AG09309 (cell line): Measurements from ENCODE around the gene ITPK1.

ENCODE experiments used
- DNase-seq: peaks from one replicate; pipeline ENCODE4 v3.0.0-alpha.2; 2010; ENCODE audit warnings: low read depth
- H3K4me3 ChIP-seq: 2 replicates; pipeline ENCODE4 v1.5.1; 2011; ENCODE audit warnings: mild to moderate bottlenecking, low read depth, low read length, moderate library complexity; ENCODE audit not compliant: control insufficient read depth
- TF ChIP-seq, protein P1 (sequence below): IDR thresholded peaks from 2 replicates; pipeline ENCODE4 v1.5.1; 2011; ENCODE audit warnings: mild to moderate bottlenecking, low read depth, low read length, inconsistent platforms; ENCODE audit not compliant: insufficient read depth, control insufficient read depth; ENCODE audit errors: missing control alignments

Gene ITPK1

DNA sequence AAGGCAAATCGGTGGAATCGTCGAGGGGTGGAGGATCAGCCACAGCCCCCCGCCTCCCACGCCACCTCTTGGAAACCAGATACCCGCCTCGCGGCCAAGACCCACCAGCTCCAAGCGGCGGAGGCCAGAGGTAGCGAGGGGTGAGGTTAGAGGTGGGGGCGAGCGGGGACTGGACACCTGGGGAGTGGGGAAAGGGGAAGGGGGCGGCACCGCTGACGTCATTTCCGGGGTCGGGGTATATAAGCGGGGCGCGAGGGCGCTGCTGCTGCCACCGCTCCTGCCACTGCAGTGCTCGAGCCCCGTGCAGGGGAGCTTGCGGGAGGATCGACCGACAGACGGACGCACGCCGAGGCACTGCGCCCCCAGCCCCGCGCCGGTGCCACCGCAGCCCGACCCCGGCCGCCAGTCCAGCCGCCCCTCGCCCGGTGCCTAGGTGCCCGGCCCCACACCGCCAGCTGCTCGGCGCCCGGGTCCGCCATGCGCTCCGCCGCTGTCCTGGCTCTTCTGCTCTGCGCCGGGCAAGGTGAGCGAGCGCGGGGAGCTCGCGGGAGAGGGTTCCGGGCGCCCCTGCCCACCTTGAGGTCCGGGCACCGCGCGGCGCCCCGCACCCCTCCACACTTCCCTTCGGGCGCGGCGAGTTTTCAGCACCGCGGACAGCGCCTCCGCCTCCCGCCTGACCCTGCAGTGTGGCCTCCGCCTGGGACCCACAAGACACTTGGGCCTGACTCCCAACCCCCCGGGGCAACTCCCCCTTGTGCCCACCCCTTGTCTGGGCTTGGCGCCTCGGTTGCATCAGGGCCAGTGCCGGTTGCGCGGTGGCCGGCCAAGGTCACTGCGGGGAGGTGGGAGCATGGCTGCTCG lies 192.6 kb downstream of the ITPK1 start, which contains the start of gene CHGA:
Gene CHGA, plus strand, starts transcription at position 268 of the 861 bp plus-strand sequence. Its CDS starts 210 bp downstream, at position 478.
- DNase-seq = no peak
- H3K4me3 ChIP-seq = no peak within 1 kb of the TSS

DNA sequence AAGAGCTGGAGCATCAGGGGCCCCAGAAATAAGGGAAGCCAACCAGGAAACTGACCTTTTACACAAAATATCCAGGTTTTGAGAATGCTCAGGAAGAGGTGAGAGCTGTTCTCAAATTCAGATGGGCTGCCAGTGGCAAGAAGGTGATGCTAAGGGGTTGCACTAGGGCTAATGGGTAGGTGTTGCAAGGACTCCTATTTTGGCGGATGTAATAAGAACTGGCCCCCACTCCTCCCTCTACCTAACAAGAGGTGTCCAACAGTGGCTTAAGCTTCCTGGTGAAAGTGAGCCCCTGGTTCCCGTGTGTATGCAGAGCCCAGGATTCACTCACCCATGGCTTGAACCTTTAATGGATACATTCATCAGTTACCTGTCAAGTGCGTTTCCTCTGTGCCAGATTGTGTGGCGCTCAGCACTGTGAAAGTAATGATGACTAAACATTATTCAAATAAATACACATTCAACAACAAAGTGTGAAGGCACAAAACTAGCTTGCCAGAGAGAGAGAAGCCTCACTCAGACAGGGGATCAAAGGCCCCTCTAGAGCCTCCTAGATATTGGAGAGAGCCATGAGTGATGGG lies 193.5 kb downstream of the ITPK1 start:
- TF ChIP-seq, protein P1, sequence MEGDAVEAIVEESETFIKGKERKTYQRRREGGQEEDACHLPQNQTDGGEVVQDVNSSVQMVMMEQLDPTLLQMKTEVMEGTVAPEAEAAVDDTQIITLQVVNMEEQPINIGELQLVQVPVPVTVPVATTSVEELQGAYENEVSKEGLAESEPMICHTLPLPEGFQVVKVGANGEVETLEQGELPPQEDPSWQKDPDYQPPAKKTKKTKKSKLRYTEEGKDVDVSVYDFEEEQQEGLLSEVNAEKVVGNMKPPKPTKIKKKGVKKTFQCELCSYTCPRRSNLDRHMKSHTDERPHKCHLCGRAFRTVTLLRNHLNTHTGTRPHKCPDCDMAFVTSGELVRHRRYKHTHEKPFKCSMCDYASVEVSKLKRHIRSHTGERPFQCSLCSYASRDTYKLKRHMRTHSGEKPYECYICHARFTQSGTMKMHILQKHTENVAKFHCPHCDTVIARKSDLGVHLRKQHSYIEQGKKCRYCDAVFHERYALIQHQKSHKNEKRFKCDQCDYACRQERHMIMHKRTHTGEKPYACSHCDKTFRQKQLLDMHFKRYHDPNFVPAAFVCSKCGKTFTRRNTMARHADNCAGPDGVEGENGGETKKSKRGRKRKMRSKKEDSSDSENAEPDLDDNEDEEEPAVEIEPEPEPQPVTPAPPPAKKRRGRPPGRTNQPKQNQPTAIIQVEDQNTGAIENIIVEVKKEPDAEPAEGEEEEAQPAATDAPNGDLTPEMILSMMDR = no peak
- H3K4me3 ChIP-seq = no peak overlapping the region
- DNase-seq = no peak

More for the DNA sequence above, 192.6 kb downstream of the ITPK1 start, which contains the start of gene CHGA:
- TF ChIP-seq, protein P1 = no peak

DNA sequence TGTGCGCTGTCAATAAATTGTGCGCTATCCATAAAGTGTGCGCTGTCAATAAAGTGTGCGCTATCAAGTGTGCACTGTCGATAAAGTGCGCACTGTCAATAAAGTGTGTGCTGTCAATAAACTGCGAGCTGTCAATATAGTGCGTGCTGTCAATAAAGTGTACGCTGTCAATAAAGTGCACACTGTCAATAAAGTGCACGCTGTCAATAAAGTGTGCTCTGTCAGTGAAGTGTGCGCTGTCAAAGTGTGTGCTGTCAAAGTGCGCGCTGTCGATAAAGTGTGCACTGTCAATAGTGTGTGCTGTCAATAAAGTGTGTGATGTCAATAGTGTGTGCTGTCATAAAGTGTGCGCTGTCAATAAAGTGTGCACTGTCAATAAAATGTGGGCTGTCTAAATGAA lies 195.7 kb downstream of the ITPK1 start:
- TF ChIP-seq, protein P1 = no peak
- H3K4me3 ChIP-seq = no peak overlapping the region
- DNase-seq = no peak

DNA sequence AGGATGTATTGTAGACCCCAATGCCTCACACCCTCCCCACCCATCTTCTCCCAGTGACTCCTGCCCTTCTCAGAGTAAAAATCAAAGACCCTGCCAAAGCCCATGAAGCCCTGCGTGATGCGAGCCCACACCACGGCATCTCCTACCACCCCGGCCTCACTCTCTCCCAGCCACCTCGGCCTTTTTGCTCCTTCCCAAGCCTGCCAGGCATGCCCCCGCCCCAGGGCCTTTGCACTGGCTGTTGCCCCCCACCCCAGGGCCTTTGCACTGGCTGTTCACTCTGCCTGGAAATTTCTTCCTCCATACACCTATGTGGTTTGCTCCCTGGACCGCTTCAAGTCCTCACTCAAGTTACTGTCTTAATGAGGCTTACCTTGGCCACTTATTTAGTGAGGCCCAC lies 197.8 kb downstream of the ITPK1 start:
- no peak overlapping the region for H3K4me3 ChIP-seq
- no peak for DNase-seq
- TF ChIP-seq, protein P1 = no peak

DNA sequence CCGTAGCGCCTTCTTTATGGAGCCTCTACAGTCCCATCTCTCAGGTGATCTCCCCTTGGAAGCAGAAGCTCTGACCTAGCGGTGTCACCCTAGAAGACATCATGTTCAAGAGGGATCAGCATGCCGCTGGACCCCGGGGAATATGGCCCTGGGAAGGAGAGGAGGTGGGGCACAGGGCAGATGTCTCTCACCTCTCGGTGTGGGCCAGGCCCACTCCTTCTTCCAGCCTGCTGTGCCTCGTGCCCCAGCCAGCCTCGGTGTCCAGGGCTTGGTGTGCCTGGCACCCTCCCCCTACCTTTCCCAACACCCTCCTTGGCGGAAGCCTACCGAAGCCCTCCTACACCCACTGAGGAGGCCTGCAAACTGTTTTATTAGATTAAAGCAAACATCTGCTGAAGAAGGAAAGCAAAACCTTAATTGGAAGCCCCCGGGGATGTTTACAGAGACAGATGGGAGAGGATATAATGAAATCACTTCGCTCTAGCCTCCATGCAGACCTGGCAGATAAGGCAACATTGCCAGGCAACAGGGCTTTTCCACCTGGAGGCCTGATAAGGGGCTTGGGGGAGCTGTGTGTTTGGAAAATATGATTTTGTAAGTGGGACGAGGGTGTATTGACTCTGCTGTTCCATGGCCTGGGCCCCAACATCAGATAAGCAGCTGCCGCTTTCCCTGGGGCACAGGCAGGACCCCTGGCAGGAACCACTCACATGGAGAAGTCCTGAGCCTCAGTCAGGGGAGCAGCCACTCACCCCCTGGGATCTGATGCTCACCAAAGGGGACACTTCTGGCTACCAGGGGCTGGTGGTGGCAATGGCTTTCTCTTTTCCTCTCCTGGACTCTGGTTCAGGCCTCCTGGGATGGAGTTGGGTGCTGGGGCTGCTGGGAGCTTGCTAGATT lies 198.4 kb downstream of the ITPK1 start:
- TF ChIP-seq, protein P1 = no peak
- no peak overlapping the region for H3K4me3 ChIP-seq
- no peak for DNase-seq

DNA sequence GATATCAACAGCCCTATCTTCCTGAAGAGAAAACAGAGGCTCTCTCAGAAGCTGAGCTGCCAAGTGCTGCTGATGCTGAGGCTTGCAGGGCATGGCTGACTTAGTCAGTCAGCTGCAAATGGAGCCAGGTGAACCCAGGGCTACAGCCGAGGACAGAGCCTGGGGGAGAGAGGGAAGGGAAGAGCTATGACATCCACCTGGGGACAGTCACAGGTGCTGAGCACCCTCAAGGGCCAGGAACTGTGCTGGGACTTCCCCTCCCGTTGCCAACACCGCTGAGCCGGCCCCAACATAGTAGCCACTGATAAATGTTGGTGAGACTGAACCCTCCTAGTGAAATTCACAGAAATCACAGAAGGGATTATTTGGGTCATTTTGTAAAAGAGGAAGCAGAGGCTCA lies 199.5 kb downstream of the ITPK1 start:
- DNase-seq = no peak
- no peak overlapping the region for H3K4me3 ChIP-seq
- TF ChIP-seq, protein P1 = no peak
